Measurements from ENCODE around the gene ATP1B4.

- TF ChIP-seq POLR2A (IDR thresholded peaks at IDR 0.05; ENCODE audit: low read length) (no peak), GATA1 (IDR thresholded peaks at IDR 0.05; ENCODE audit: low read depth, low read length) (no peak)
Measured at GRCh38 chrX:120350450-120351138, 11.3 kb upstream of the ATP1B4 start.

Data from erythroblast (primary cell).